ENCODE data around the gene ELOVL6. TPM values are rescaled to one million over a fixed set of nuclear protein-coding genes. Genes with fewer than 3 reads are reported as not detected.

Gene ELOVL6
- total RNA-seq, 2 donors from 2014 or later: 1.3 to 1.6 TPM

DNA sequence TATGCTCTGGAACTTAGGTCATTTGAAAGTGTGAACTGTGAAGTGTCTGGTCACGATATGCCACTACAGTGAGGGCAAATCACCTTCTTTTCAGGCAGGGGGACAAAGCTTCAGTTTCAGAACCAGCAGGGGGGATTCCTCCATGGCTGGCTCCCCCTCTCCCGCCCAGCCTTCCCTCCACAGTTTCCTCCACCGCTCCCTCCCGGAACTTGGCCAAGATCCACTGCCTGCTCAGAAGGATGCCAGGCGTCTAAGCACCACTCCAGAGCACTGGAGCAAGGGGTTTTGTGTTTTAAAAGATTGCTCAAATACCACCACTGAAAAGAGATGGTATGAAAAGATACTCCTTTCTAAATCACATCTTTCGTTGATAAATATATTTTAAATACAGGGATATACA is 126.9 kb downstream of the ELOVL6 start:
- no peak for DNase-seq (ENCODE audit: low spot score)
- H3K4me1 ChIP-seq (replicated peaks): no peaks in the 10 kb centered on the region
- no peak overlapping the region for H3K27ac ChIP-seq
- WGBS: 58% methylated on average over 6 of the region's 6 CpGs
- H3K9me3 ChIP-seq: no peaks in the 10 kb centered on the region
- no peak for TF ChIP-seq POLR2A (IDR thresholded peaks at IDR 0.05)
- TF ChIP-seq, protein P1, sequence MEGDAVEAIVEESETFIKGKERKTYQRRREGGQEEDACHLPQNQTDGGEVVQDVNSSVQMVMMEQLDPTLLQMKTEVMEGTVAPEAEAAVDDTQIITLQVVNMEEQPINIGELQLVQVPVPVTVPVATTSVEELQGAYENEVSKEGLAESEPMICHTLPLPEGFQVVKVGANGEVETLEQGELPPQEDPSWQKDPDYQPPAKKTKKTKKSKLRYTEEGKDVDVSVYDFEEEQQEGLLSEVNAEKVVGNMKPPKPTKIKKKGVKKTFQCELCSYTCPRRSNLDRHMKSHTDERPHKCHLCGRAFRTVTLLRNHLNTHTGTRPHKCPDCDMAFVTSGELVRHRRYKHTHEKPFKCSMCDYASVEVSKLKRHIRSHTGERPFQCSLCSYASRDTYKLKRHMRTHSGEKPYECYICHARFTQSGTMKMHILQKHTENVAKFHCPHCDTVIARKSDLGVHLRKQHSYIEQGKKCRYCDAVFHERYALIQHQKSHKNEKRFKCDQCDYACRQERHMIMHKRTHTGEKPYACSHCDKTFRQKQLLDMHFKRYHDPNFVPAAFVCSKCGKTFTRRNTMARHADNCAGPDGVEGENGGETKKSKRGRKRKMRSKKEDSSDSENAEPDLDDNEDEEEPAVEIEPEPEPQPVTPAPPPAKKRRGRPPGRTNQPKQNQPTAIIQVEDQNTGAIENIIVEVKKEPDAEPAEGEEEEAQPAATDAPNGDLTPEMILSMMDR (IDR thresholded peaks at IDR 0.05): no peak
- no peak for TF ChIP-seq POLR2AphosphoS5 (IDR thresholded peaks at IDR 0.05)
- no peaks in the 10 kb centered on the region for H3K27me3 ChIP-seq (replicated peaks; ENCODE audit: insufficient read depth)
- H3K36me3 ChIP-seq: no peaks in the 10 kb centered on the region
- H3K4me3 ChIP-seq: no peak overlapping the region
- intact Hi-C loops (cut with DNase I): no loop called here

GRCh38 chr4:110068248-110068647 is 130.2 kb downstream of the ELOVL6 start:
- intact Hi-C loops (cut with DNase I): no loop called here
- no peak for DNase-seq (ENCODE audit: low spot score)
- no peak overlapping the region for H3K4me3 ChIP-seq
- no peaks in the 10 kb centered on the region for H3K4me1 ChIP-seq (replicated peaks)
- no peak overlapping the region for H3K27ac ChIP-seq
- no peaks in the 10 kb centered on the region for H3K27me3 ChIP-seq (replicated peaks; ENCODE audit: insufficient read depth)
- TF ChIP-seq, protein P1 (IDR thresholded peaks at IDR 0.05): no peak
- no peak for TF ChIP-seq POLR2AphosphoS5 (IDR thresholded peaks at IDR 0.05)
- TF ChIP-seq POLR2A (IDR thresholded peaks at IDR 0.05): no peak
- H3K9me3 ChIP-seq: no peaks in the 10 kb centered on the region
- 32% methylated on average over 8 of the region's 8 CpGs for WGBS
- no peaks in the 10 kb centered on the region for H3K36me3 ChIP-seq

GRCh38 chr4:110064934-110065333 is 133.5 kb downstream of the ELOVL6 start:
- TF ChIP-seq, protein P1 (IDR thresholded peaks at IDR 0.05): no peak
- TF ChIP-seq POLR2AphosphoS5 (IDR thresholded peaks at IDR 0.05): no peak
- TF ChIP-seq POLR2A (IDR thresholded peaks at IDR 0.05): no peak
- Histone ChIP-seq H3K27ac (no peak overlapping the region), H3K36me3 (no peaks in the 10 kb centered on the region), H3K4me1 (replicated peaks) (no peaks in the 10 kb centered on the region), H3K9me3 (no peaks in the 10 kb centered on the region), H3K27me3 (replicated peaks; ENCODE audit: insufficient read depth) (no peaks in the 10 kb centered on the region), H3K4me3 (no peak overlapping the region)
- DNase-seq (ENCODE audit: low spot score): no peak
- 80% methylated on average over 2 of the region's 2 CpGs for WGBS
- intact Hi-C loops (cut with DNase I): no loop called here

DNA sequence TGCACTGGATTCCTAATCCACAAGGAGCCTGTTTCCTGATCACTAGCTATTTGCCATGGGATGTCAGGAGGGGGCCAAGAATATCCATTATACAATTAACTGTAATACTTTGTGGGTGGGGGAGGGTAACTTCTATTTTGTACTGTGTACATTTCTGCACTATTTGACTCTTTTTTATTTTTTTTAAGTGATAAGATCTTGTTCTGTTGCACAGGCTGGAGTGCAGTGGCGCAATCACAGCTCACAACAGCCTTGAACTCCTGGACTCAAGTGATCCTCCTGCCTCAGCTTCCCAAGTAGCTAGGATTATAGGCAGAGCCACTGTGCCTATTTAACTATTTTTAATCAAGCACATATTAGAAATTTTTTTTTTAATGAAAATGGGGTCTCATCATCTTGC is 134.1 kb downstream of the ELOVL6 start:
- 88% methylated on average over 1 of the region's 1 CpG for WGBS

GRCh38 chr4:110062166-110062565 is 136.2 kb downstream of the ELOVL6 start:
- 92% methylated on average over 5 of the region's 5 CpGs for WGBS

More for the DNA sequence above, 134.1 kb downstream of the ELOVL6 start:
- intact Hi-C loops (cut with DNase I): no loop called here
- Histone ChIP-seq H3K9me3 (no peaks in the 10 kb centered on the region), H3K36me3 (no peaks in the 10 kb centered on the region), H3K27ac (no peak overlapping the region), H3K27me3 (replicated peaks; ENCODE audit: insufficient read depth) (no peaks in the 10 kb centered on the region), H3K4me3 (no peak overlapping the region), H3K4me1 (replicated peaks) (no peaks in the 10 kb centered on the region)
- TF ChIP-seq POLR2AphosphoS5 (IDR thresholded peaks at IDR 0.05): no peak
- TF ChIP-seq POLR2A (IDR thresholded peaks at IDR 0.05): no peak
- TF ChIP-seq, protein P1 (IDR thresholded peaks at IDR 0.05): no peak
- DNase-seq (ENCODE audit: low spot score): no peak

More at GRCh38 chr4:110062166-110062565, 136.2 kb downstream of the ELOVL6 start:
- no peaks in the 10 kb centered on the region for H3K27me3 ChIP-seq (replicated peaks; ENCODE audit: insufficient read depth)
- no peak overlapping the region for H3K4me3 ChIP-seq
- H3K4me1 ChIP-seq (replicated peaks): no peaks in the 10 kb centered on the region
- intact Hi-C loops (cut with DNase I): no loop called here
- no peak overlapping the region for H3K27ac ChIP-seq
- no peaks in the 10 kb centered on the region for H3K36me3 ChIP-seq
- TF ChIP-seq, protein P1 (IDR thresholded peaks at IDR 0.05): no peak
- no peak for TF ChIP-seq POLR2AphosphoS5 (IDR thresholded peaks at IDR 0.05)
- no peak for TF ChIP-seq POLR2A (IDR thresholded peaks at IDR 0.05)
- DNase-seq (ENCODE audit: low spot score): no peak
- no peaks in the 10 kb centered on the region for H3K9me3 ChIP-seq

All from prostate gland (tissue), 2 donors.